GM12874 (cell line): ENCODE data around the gene IL4R.

ENCODE experiments used
- CTCF ChIP-seq: IDR thresholded peaks from 2 replicates; pipeline ENCODE4 v1.5.1; 2011; ENCODE audit warnings: low read depth, mild to moderate bottlenecking, control low read depth, low read length, moderate library complexity; ENCODE audit not compliant: insufficient read depth

The IL4R gene

GRCh38 chr16:27402569-27402963, 88.8 kb downstream of the IL4R start:
- TF ChIP-seq CTCF, result no peak

- no peak for TF ChIP-seq CTCF
Measured at GRCh38 chr16:27402964-27403600, 89.3 kb downstream of the IL4R start.

GRCh38 chr16:27403601-27403992, 89.8 kb downstream of the IL4R start:
- no peak for TF ChIP-seq CTCF

GRCh38 chr16:27404163-27404823, 90.5 kb downstream of the IL4R start:
- TF ChIP-seq CTCF, result no peak

GRCh38 chr16:27405546-27406451, 92.0 kb downstream of the IL4R start:
- no peak for TF ChIP-seq CTCF

- no peak for TF ChIP-seq CTCF
Measured at GRCh38 chr16:27406511-27407128, 92.8 kb downstream of the IL4R start.

GRCh38 chr16:27407133-27407532, 93.4 kb downstream of the IL4R start:
- no peak for TF ChIP-seq CTCF
